HepG2 (cell line): ENCODE data around the gene FMNL1. TPM values are rescaled to one million over a fixed set of nuclear protein-coding genes. Genes with fewer than 3 reads are reported as not detected.

Experiments used
- DNMT3B ChIP-seq: conservative IDR thresholded peaks from 2 replicates; pipeline ENCODE4 v1.6.1; 2016; ENCODE audit warnings: missing biosample characterization, control low read depth
- FOSL2 ChIP-seq: sonication (generic); formaldehyde crosslinking; IDR thresholded peaks from 2 replicates; pipeline ENCODE4 v1.4.0; 2020; ENCODE audit warnings: missing genetic modification reagents
- FOXC1 ChIP-seq: sonication (generic); formaldehyde crosslinking; IDR thresholded peaks from 2 replicates; pipeline ENCODE4 v1.8.0; 2022; ENCODE audit warnings: mild to moderate bottlenecking, missing genetic modification reagents, borderline replicate concordance
- GZF1 ChIP-seq: sonication (generic); formaldehyde crosslinking; IDR thresholded peaks from 2 replicates; pipeline ENCODE4 v1.5.1; 2020; ENCODE audit warnings: mild to moderate bottlenecking, missing genetic modification reagents
- HINFP ChIP-seq: sonication (generic); formaldehyde crosslinking; IDR thresholded peaks from 2 replicates; pipeline ENCODE4 v1.4.0; 2020; ENCODE audit warnings: low read depth, mild to moderate bottlenecking, missing genetic modification reagents
- IRF2 ChIP-seq: IDR thresholded peaks from 2 replicates; pipeline ENCODE4 v1.6.1; 2018; ENCODE audit warnings: missing genetic modification reagents, missing compliant biosample characterization
- IRX3 ChIP-seq: sonication (generic); formaldehyde crosslinking; IDR thresholded peaks from 2 replicates; pipeline ENCODE4 v1.8.1; 2023; ENCODE audit warnings: mild to moderate bottlenecking, low read depth, missing genetic modification reagents, borderline replicate concordance
- KAT7 ChIP-seq: IDR thresholded peaks from 2 replicates; pipeline ENCODE4 v1.6.1; 2018; ENCODE audit warnings: borderline replicate concordance, missing compliant biosample characterization
- NR2F2 ChIP-seq: IDR thresholded peaks from 2 replicates; pipeline ENCODE4 v1.6.1; 2012; ENCODE audit warnings: low read depth, inconsistent platforms, borderline replicate concordance
- PRMT3 ChIP-seq: sonication (generic); formaldehyde crosslinking; IDR thresholded peaks from 2 replicates; pipeline ENCODE4 v1.8.1; 2022; ENCODE audit warnings: low read depth, mild to moderate bottlenecking, moderate library complexity, missing genetic modification reagents, borderline replicate concordance
- REPIN1 ChIP-seq: sonication (generic); formaldehyde crosslinking; IDR thresholded peaks from 2 replicates; pipeline ENCODE4 v1.8.0; 2022; ENCODE audit warnings: missing genetic modification reagents, low read depth, mild to moderate bottlenecking, borderline replicate concordance
- SP5 ChIP-seq: IDR thresholded peaks from 2 replicates; pipeline ENCODE4 v1.6.1; 2016; ENCODE audit warnings: low read depth, borderline replicate concordance
- STAT6 ChIP-seq: sonication (generic); formaldehyde crosslinking; IDR thresholded peaks from 2 replicates; pipeline ENCODE4 v1.4.0; 2020; ENCODE audit warnings: missing genetic modification reagents, mild to moderate bottlenecking, borderline replicate concordance
- TBX3 ChIP-seq: fragments of 450-650 bp; IDR thresholded peaks from 2 replicates; pipeline ENCODE4 v1.6.1; 2017; ENCODE audit warnings: antibody characterized with exemption, mild to moderate bottlenecking, inconsistent platforms, borderline replicate concordance
- TEAD3 ChIP-seq: optimal IDR thresholded peaks from 2 replicates; pipeline ENCODE3; 2016; ENCODE audit warnings: borderline replicate concordance
- WIZ ChIP-seq: sonication (generic); formaldehyde crosslinking; IDR thresholded peaks from 2 replicates; pipeline ENCODE4 v1.5.1; 2020; ENCODE audit warnings: mild to moderate bottlenecking, missing genetic modification reagents
- ZBTB33 ChIP-seq: sonication (generic); formaldehyde crosslinking; IDR thresholded peaks from 2 replicates; pipeline ENCODE4 v1.4.0; 2020; ENCODE audit warnings: missing genetic modification reagents
- ZBTB38 ChIP-seq: sonication (generic); formaldehyde crosslinking; IDR thresholded peaks from 2 replicates; pipeline ENCODE4 v1.5.1; 2020; ENCODE audit warnings: mild to moderate bottlenecking, missing genetic modification reagents
- ZNF24 ChIP-seq: fragments of 450-650 bp; IDR thresholded peaks from 2 replicates; pipeline ENCODE4 v1.6.1; 2017; ENCODE audit warnings: antibody characterized with exemption, mild to moderate bottlenecking
- ZNF430 ChIP-seq: sonication (generic); formaldehyde crosslinking; IDR thresholded peaks from 2 replicates; pipeline ENCODE4 v1.9.0; 2021; ENCODE audit warnings: mild to moderate bottlenecking, missing genetic modification reagents
- ZNF670 ChIP-seq: sonication (generic); formaldehyde crosslinking; IDR thresholded peaks from 2 replicates; pipeline ENCODE4 v1.8.0; 2022; ENCODE audit warnings: mild to moderate bottlenecking, missing genetic modification reagents, borderline replicate concordance
- polyA plus RNA-seq, 8 experiments: library from polyadenylated mRNA; depleted of rRNA in 3 of 8; stranded (reverse) in 7 of 8; unstranded in 1 of 8; fragments of >200 nt; fragmentation: Illumina TruSeq in 4 of 8; extraction: Trizol in 4 of 8; gene quantifications; 2 replicates each; pipeline versions ENCODE4 v1.2.1 to v1.2.3, GENCODE V29; 2011 to 2016; ENCODE audit warnings: low read depth in 4 of 8, missing spikeins in 1 of 8, mixed read lengths in 1 of 8; ENCODE audit not compliant: insufficient read depth in 1 of 8
- total RNA-seq, 5 experiments: library from RNA; depleted of rRNA; stranded (reverse); fragments of >200 nt; fragmentation: Illumina TruSeq; extraction: Trizol; gene quantifications; 2 replicates each; pipeline ENCODE4 v1.2.3, GENCODE V29; 2016; ENCODE audit warnings: low read depth in 1 of 5

FMNL1 gene
- total and polyA plus RNA-seq, 2 of the 13 experiments (the other 11 are each of a cell fraction or from before 2014, with no cell fraction given) = 0.53 to 0.70 TPM

GRCh38 chr17:45201880-45202279 lies 19.8 kb upstream of the FMNL1 start (continued):
- TF ChIP-seq STAT6 (CRISPR knock-in tag) = peak; percentile 91
- TF ChIP-seq FOSL2 (CRISPR knock-in tag) = peak; percentile 88
- TF ChIP-seq ZNF670 (CRISPR knock-in tag) = peak; percentile 75; the same call in 1 of the 2 replicates
- TF ChIP-seq IRF2 = peak; percentile 87
- TF ChIP-seq TEAD3 = peak; percentile 99
- peak; percentile 52; the same call in 1 of the 2 replicates for TF ChIP-seq GZF1
- peak; percentile 77 for TF ChIP-seq NR2F2
- TF ChIP-seq WIZ (CRISPR knock-in tag) = 0 out of 2 replicates have a peak, but pooled peaks have one; percentile 49
- peak; percentile 56; the same call in 1 of the 2 replicates for TF ChIP-seq DNMT3B
- TF ChIP-seq HINFP (CRISPR knock-in tag) = peak; percentile 64; the same call in 1 of the 2 replicates
- peak; percentile 68 for TF ChIP-seq ZBTB33 (CRISPR knock-in tag)
- peak; percentile 93; the same call in 1 of the 2 replicates for TF ChIP-seq ZNF430 (CRISPR knock-in tag)
- peak; percentile 97 for TF ChIP-seq REPIN1 (CRISPR knock-in tag)
- 0 out of 2 replicates have a peak, but pooled peaks have one; percentile 14 for TF ChIP-seq FOXC1 (CRISPR knock-in tag)
- 0 out of 2 replicates have a peak, but pooled peaks have one; percentile 66 for TF ChIP-seq PRMT3 (CRISPR knock-in tag)
- TF ChIP-seq ZNF24 = peak; percentile 68; the same call in 1 of the 2 replicates
- peak; percentile 70; the same call in 1 of the 2 replicates for TF ChIP-seq KAT7 (CRISPR knock-in tag)
- 0 out of 2 replicates have a peak, but pooled peaks have one; percentile 23 for TF ChIP-seq ZBTB38
- 0 out of 2 replicates have a peak, but pooled peaks have one; percentile 47 for TF ChIP-seq IRX3 (CRISPR knock-in tag)
- TF ChIP-seq SP5 (CRISPR knock-in tag) = peak; percentile 66
- TF ChIP-seq TBX3 = peak; percentile 37; the same call in 1 of the 2 replicates
